GM12891 (cell line): ENCODE measurements around the gene DPEP1.
A peak's percentile ranks its signal among the peaks of the same experiment; 100 is the strongest.

Experiments
- DNase-seq: peaks from one replicate; pipeline ENCODE4 v3.0.0; 2011; ENCODE audit warnings: low spot score; ENCODE audit not compliant: insufficient read length
- FAIRE-seq: peaks from 2 replicates; lab custom pipeline; 2011; peaks lifted over from hg19 to GRCh38; lab: Jason Lieb, UNC
- PAX5 ChIP-seq: IDR thresholded peaks from 2 replicates; pipeline ENCODE4 v1.6.1; 2011; ENCODE audit warnings: low read length, moderate library complexity, mild to moderate bottlenecking; ENCODE audit not compliant: insufficient read depth, severe bottlenecking
- POLR2A ChIP-seq: IDR thresholded peaks from 2 replicates; pipeline ENCODE4 v1.6.1; 2011; ENCODE audit warnings: low read depth, low read length, control low read depth
- POLR2AphosphoS5 ChIP-seq: IDR thresholded peaks from 2 replicates; pipeline ENCODE4 v1.6.1; 2011; ENCODE audit warnings: low read depth, low read length, control low read depth
- POU2F2 ChIP-seq: IDR thresholded peaks from 2 replicates; pipeline ENCODE4 v1.6.1; 2011; ENCODE audit warnings: low read depth, mild to moderate bottlenecking, control low read depth, low read length, moderate library complexity
- SPI1 ChIP-seq: IDR thresholded peaks from 2 replicates; pipeline ENCODE4 v1.6.1; 2011; ENCODE audit warnings: low read depth, low read length, control low read depth
- TAF1 ChIP-seq: IDR thresholded peaks from 2 replicates; pipeline ENCODE4 v1.6.1; 2011; ENCODE audit warnings: low read depth, low read length, control low read depth

Gene DPEP1

DNA sequence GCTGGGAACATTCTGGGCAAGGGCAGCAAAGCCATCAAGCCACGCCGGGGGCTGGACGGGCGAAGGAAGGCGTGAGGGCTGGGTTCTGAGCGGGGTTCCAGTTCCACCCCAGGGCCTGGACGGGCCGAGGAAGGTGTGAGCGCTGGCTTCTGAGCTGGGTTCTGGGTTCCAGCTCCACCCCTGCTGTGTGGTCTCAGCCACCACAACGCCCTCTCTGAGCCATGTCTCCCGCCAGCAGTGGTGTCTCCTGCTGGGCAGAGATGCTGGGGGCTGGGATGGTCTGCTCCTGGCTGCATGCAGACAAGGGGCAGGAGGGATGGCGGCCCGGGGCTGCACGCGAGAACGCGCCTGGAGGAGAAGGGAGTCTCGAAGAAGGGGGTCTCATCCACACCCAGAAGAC is 41.8 kb upstream of the DPEP1 start:
- no peak for FAIRE-seq
- no peak for TF ChIP-seq POLR2AphosphoS5
- no peak for DNase-seq

DNA sequence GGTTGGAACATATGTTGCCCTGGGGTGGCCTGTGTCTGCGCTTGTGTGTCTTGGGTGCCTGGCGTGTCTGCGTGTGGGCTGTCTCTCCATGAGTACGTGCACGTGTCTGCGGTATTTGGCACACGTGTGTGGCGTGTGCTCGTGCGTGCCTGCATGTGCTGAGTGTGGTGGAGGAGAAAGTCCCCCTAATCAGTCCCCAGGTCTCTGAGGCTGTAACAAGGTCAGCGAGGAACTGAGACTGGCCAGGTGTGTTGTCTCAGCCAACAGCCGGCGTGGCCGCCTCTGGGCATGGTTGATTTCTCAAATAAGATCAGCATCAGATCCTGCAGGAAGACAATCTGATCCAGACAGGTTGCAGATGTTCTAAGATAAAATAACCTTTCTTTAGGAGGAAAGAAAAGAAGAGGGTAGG is 41.4 kb upstream of the DPEP1 start:
- FAIRE-seq (peak; percentile 89), DNase-seq (no peak)
- TF ChIP-seq POLR2AphosphoS5 = no peak
- TF ChIP-seq POU2F2 = no peak
- TF ChIP-seq SPI1 = peak; percentile 48; the same call in 1 of the 2 replicates
- TF ChIP-seq PAX5 = no peak

- TF ChIP-seq TAF1 = no peak
- no peak for TF ChIP-seq POLR2AphosphoS5
- no peak for TF ChIP-seq POLR2A
- TF ChIP-seq SPI1 = no peak
- no peak for TF ChIP-seq POU2F2
- TF ChIP-seq PAX5 = no peak
- DNase-seq (no peak), FAIRE-seq (peak; percentile 41)
Observed at GRCh38 chr16:89572485-89573205, 40.8 kb upstream of the DPEP1 start.

GRCh38 chr16:89573826-89574680 is 39.4 kb upstream of the DPEP1 start:
- DNase-seq (no peak), FAIRE-seq (no peak)
- TF ChIP-seq TAF1 (no peak), PAX5 (no peak), POLR2AphosphoS5 (no peak), SPI1 (no peak), POLR2A (no peak), POU2F2 (no peak)

DNA sequence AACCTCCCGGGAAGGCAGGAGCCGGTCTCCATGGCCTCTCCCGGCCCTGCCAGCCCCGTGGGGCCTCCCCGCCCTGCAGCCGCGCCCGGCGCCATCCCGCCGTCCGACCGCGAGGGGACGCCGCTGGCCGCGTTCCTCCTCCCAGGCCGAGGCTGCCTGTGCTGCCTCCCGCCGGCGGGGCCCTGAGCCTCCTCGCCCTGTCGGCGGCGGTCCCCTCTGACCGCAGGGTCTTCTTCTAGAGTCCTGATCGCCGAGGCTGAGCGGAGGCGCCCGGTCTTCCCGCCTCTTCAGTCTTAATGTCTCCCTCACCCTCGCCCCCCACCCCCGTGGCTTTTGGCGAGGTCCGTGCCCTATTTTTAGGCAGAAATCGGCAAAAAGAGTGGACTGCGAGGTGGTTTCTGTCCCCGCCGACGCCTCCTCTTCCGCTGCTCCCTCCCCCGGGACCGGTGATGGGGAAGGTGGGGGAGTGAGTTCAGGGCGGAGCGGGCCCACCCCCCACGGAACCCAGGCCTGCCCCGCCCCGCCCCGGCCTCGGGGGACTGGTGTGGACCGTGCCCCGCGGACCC is 38.7 kb upstream of the DPEP1 start:
- FAIRE-seq = peak; percentile 98
- TF ChIP-seq TAF1 (no peak), PAX5 (no peak), POU2F2 (no peak), POLR2AphosphoS5 (no peak), SPI1 (no peak), POLR2A (no peak)
- peak; percentile 96 for DNase-seq

DNA sequence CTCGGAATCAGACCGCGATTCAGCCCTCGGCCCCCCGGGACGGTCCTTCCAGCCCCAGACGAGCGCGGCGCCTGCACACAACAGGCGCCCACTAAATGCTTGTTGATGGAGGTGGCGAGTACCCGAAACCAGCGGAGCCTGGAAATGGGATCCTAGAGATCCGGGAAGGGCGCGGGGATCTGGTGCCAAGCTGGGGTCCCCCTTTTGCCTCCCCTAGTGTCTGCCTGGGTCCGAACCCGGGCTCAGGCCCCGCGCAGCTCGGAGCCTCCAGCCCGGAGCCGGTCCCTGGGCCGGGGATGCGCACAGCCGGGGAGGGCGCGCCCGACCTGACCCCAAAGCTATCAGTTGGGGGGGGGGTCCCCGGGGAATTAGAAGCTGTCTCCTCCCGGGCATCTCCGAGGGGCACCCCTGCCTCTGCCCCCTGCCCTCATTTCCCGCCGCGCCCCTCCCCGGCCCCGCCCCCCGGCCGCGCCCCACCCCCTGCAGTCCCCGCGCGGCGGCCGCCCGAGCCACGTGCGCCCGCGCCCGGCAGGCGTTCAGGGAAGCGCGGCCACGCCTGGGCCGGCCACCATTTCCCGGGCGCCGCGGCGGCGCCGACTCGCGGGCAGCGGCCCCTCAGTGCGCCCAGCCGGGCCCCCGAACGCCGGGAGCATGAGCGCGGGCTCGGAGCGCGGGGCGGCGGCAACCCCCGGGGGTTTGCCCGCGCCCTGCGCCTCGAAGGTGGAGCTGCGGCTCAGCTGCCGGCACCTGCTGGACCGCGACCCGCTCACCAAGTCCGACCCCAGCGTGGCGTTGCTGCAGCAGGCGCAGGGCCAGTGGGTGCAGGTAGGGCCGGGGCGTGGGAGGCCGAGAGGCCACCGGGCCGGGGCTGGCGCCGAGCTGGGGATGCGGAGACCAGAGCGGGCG is 37.9 kb upstream of the DPEP1 start, which contains the start of gene CPNE7:
TSS of gene CPNE7 (plus strand) at position 512 of the 906 bp plus-strand sequence. CDS start at position 652, 140 bp downstream.
- TF ChIP-seq POU2F2 (no peak), PAX5 (no peak), POLR2A (no peak), TAF1 (no peak), SPI1 (no peak), POLR2AphosphoS5 (no peak)
- DNase-seq (peak; percentile 74), FAIRE-seq (peak; percentile 38)

DNA sequence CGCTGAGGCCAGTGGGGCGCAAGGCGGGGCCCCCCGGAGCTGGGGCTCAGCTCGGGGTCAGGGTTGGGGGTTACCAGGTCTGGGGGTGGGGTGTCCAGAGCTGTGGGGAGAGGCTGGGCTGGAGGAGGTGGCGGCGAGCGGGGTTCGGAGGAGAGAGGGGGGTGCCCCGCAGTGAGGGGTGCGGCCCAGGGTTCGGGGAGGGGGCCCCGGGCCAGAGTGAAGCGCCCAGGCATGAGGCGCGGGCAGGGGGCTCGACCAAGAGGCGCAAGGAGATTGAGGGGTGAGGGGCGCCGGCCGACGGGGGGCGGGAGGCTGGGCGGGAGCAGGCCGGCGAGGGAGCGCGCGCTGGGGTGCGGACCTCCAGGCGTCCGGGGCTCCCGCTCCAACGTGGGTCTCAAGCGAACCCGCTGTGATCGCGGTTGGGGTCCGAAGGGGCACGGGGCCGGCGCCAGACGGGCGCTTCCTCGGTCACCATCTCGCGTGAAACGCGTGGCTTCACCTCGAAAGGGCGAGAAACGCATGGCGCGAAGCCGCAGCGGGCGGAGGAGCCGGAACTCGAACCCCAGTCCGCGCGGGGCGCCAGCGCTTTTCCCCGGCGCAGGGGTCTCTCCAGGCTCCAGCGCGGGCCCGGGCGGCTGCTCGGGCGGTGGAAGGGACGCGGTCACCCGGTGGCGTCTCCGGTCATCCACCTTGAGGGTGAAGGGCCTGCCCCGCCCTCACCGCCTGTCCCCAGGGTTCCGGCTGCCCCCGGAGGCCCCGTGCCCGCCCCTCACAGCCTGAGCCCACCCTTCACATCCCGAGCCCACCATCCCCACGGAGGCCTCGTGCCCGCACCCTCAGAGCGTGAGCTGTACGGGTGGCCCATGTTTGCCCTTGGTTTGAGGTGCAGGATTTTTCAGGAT is 37.0 kb upstream of the DPEP1 start:
- no peak for DNase-seq
- TF ChIP-seq POLR2AphosphoS5 = no peak
- TF ChIP-seq POLR2A = no peak
- no peak for TF ChIP-seq POU2F2
- no peak for TF ChIP-seq PAX5
- TF ChIP-seq SPI1 = no peak
- no peak for TF ChIP-seq TAF1
- no peak for FAIRE-seq

GRCh38 chr16:89577055-89577759 is 36.2 kb upstream of the DPEP1 start:
- no peak for FAIRE-seq
- no peak for TF ChIP-seq POU2F2
- no peak for DNase-seq
